GM23338 (cell line): ENCODE measurements around the gene ARMC9. TPM values are rescaled to one million over a fixed set of nuclear protein-coding genes. Genes with fewer than 3 reads are reported as not detected.

Source experiments
- ATAC-seq: fragments of 200-7000 bp; cut with Tn5 transposase; 3 replicates; pipeline ENCODE4 v1.9.1; 2020
- DNase-seq: peaks from one replicate; pipeline ENCODE4 v3.0.0-alpha.2; 2015; ENCODE audit warnings: low spot score
- H2AFZ ChIP-seq: fragments of 200-600 bp; sonication (generic); 2 replicates; pipeline ENCODE4 v1.8.0; 2016; ENCODE audit warnings: antibody characterized with exemption, mild to moderate bottlenecking, moderate library complexity
- H3F3A ChIP-seq: fragments of 200-600 bp; sonication (generic); replicated peaks from 2 replicates; pipeline ENCODE4 v1.8.0; 2017; ENCODE audit warnings: antibody characterized with exemption, mixed run types, low read depth
- H3K27ac ChIP-seq: fragments of 200-600 bp; sonication (generic); 2 replicates; pipeline ENCODE4 v1.6.1; 2016; ENCODE audit warnings: low read depth
- H3K27me3 ChIP-seq: fragments of 200-600 bp; sonication (generic); 2 replicates; pipeline ENCODE4 v1.8.0; 2016; ENCODE audit warnings: mild to moderate bottlenecking, mixed run types, moderate library complexity; ENCODE audit not compliant: insufficient read depth
- H3K36me3 ChIP-seq: fragments of 200-600 bp; sonication (generic); 2 replicates; pipeline ENCODE4 v1.8.0; 2016; ENCODE audit warnings: mild to moderate bottlenecking; ENCODE audit not compliant: insufficient read depth
- H3K4me1 ChIP-seq: fragments of 200-600 bp; sonication (generic); 2 replicates; pipeline ENCODE4 v1.8.0; 2016; ENCODE audit warnings: mild to moderate bottlenecking, moderate library complexity; ENCODE audit not compliant: insufficient read depth
- H3K4me2 ChIP-seq: fragments of 200-600 bp; sonication (generic); 2 replicates; pipeline ENCODE4 v1.7.1; 2017; ENCODE audit warnings: mixed run types
- H3K4me3 ChIP-seq: fragments of 200-600 bp; sonication (generic); 2 replicates; pipeline ENCODE4 v1.6.1; 2016; ENCODE audit warnings: mixed run types
- H3K79me2 ChIP-seq: fragments of 200-600 bp; sonication (generic); replicated peaks from 2 replicates; pipeline ENCODE4 v1.8.0; 2017; ENCODE audit warnings: mild to moderate bottlenecking; ENCODE audit not compliant: insufficient read depth
- H3K9me2 ChIP-seq: fragments of 200-600 bp; sonication (generic); 2 replicates; pipeline ENCODE4 v1.8.0; 2017; ENCODE audit not compliant: insufficient read depth
- H4K20me1 ChIP-seq: fragments of 200-600 bp; sonication (generic); replicated peaks from 2 replicates; pipeline ENCODE4 v1.8.0; 2017; ENCODE audit warnings: mild to moderate bottlenecking; ENCODE audit not compliant: insufficient read depth
- H3K27ac Mint-ChIP-seq: 2 replicates; pipeline ENCODE4 v1.8.0; 2020; ENCODE audit warnings: inconsistent platforms, mild to moderate bottlenecking, moderate library complexity, mixed read lengths
- H3K27me3 Mint-ChIP-seq: 3 replicates; pipeline ENCODE4 v1.8.0; 2022; ENCODE audit warnings: low read depth, mild to moderate bottlenecking, moderate library complexity, mixed read lengths, inconsistent platforms; ENCODE audit not compliant: insufficient read depth, poor library complexity
- H3K36me3 Mint-ChIP-seq: 3 replicates; pipeline ENCODE4 v1.8.0; 2021; ENCODE audit warnings: low read depth, mild to moderate bottlenecking, inconsistent platforms, moderate library complexity, mixed read lengths
- H3K4me1 Mint-ChIP-seq: 3 replicates; pipeline ENCODE4 v1.8.0; 2020; ENCODE audit warnings: mild to moderate bottlenecking, inconsistent platforms, mixed read lengths
- H3K4me3 Mint-ChIP-seq: 3 replicates; pipeline ENCODE4 v1.8.0; 2021; ENCODE audit warnings: moderate library complexity, mild to moderate bottlenecking, inconsistent platforms, mixed read lengths
- H3K9me3 Mint-ChIP-seq: 3 replicates; pipeline ENCODE4 v1.8.0; 2020; ENCODE audit warnings: moderate library complexity, mild to moderate bottlenecking, inconsistent platforms, mixed read lengths
- CREB1 ChIP-seq: fragments of 250-450 bp; sonication (Bioruptor Pico); IDR thresholded peaks from 2 replicates; pipeline ENCODE4 v1.5.0; 2020; ENCODE audit warnings: low read depth, mild to moderate bottlenecking, moderate library complexity
- EZH2 ChIP-seq: fragments of 200-600 bp; sonication (generic); IDR thresholded peaks from one replicate; pipeline ENCODE4 v1.8.0; 2017; ENCODE audit warnings: antibody characterized with exemption, mild to moderate bottlenecking, low read depth; ENCODE audit not compliant: unreplicated experiment
- EZH2phosphoT487 ChIP-seq: fragments of 200-600 bp; sonication (generic); IDR thresholded peaks from one replicate; pipeline ENCODE4 v1.8.1; 2018; ENCODE audit warnings: antibody characterized with exemption; ENCODE audit not compliant: unreplicated experiment
- JUNB ChIP-seq: IDR thresholded peaks from one replicate; pipeline ENCODE4 v1.6.1; 2016; ENCODE audit warnings: antibody characterized with exemption; ENCODE audit not compliant: unreplicated experiment
- NANOG ChIP-seq: IDR thresholded peaks from 2 replicates; pipeline ENCODE4 v1.6.1; 2016; ENCODE audit warnings: antibody characterized with exemption, borderline replicate concordance
- POLR2AphosphoS5 ChIP-seq: IDR thresholded peaks from 2 replicates; pipeline ENCODE4 v1.6.1; 2016; ENCODE audit warnings: antibody characterized with exemption, low read depth
- STAT1 ChIP-seq: IDR thresholded peaks from one replicate; pipeline ENCODE4 v1.6.1; 2016; ENCODE audit warnings: antibody characterized with exemption; ENCODE audit not compliant: unreplicated experiment
- ZNF114 ChIP-seq: fragments of 250-450 bp; sonication (Bioruptor Pico); IDR thresholded peaks from 2 replicates; pipeline ENCODE4 v1.5.0; 2020; ENCODE audit warnings: mild to moderate bottlenecking, moderate library complexity
- ZNF331 ChIP-seq: fragments of 250-450 bp; sonication (Bioruptor Pico); IDR thresholded peaks from 2 replicates; pipeline ENCODE4 v1.5.0; 2020; ENCODE audit warnings: low read depth, mild to moderate bottlenecking, moderate library complexity
- polyA plus RNA-seq: library from polyadenylated mRNA; unstranded; fragments of >200 nt; fragmentation: Nextera tagmentation; extraction: Ambion mirVana; gene quantifications from 2 replicates; pipeline ENCODE4 v1.2.1, GENCODE V29; 2016
- total RNA-seq: library from RNA; depleted of rRNA; stranded (reverse); fragments of >200 nt; shearing (Covaris generic); gene quantifications from 2 replicates; pipeline ENCODE4 v1.2.3, GENCODE V29; 2014
- TF ChIP-seq, protein P1 (sequence below), 2 experiments: fragments of 200-600 bp in 1 of 2; sonication (generic) in 1 of 2; conservative IDR thresholded peaks; 2 replicates each; pipeline versions ENCODE4 v1.5.1 to v1.6.1; 2016 to 2017; ENCODE audit warnings: antibody characterized with exemption in 2 of 2, low read depth in 2 of 2, mild to moderate bottlenecking in 2 of 2, moderate library complexity in 1 of 2
- TF ChIP-seq, protein P2 (sequence below): IDR thresholded peaks from one replicate; pipeline ENCODE4 v1.6.1; 2018; ENCODE audit warnings: antibody characterized with exemption; ENCODE audit not compliant: unreplicated experiment
- TF ChIP-seq, protein P3 (sequence below): fragments of 250-450 bp; sonication (Bioruptor Pico); IDR thresholded peaks from 2 replicates; pipeline ENCODE4 v1.5.0; 2020; ENCODE audit warnings: mild to moderate bottlenecking, moderate library complexity
- TF ChIP-seq, protein P4 (sequence below): IDR thresholded peaks from 2 replicates; pipeline ENCODE4 v1.6.1; 2016; ENCODE audit warnings: antibody characterized with exemption

The ARMC9 gene
- total and polyA plus RNA-seq, 2 experiments from 2014 or later = 29.2 to 56.0 TPM

DNA sequence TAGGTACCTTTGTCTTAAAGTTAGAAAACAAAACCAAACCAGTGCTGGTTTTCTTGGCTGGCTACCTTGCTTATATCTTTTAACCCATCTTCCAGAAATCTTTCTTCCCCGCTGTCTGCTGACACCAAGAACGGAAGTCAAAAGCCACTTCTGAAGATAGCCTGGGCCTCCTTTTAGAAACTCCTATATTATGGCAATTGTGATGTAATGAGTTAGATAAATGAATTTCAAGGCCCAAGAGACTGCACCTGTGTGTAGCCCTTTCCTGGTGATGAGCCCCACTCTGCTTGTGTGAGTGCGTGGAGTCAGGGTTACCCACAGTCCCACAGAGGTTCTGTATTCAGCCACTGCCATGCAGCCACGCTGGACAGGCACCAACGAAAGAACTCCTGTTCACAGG, 60.7 kb downstream of the ARMC9 start:
- no peak overlapping the region for H3K4me3 ChIP-seq
- Mint-ChIP-seq H3K27ac (no peak overlapping the region), H3K9me3 (no peaks in the 10 kb centered on the region), H3K27me3 (no peaks in the 10 kb centered on the region), H3K36me3 (peaks cover 18% of the 10 kb centered on the region), H3K4me3 (no peak overlapping the region), H3K4me1 (peaks cover 6% of the 10 kb centered on the region)
- no peak overlapping the region for H3K4me2 ChIP-seq
- DNase-seq (no peak), ATAC-seq (no peak)
- TF ChIP-seq, protein P1, sequence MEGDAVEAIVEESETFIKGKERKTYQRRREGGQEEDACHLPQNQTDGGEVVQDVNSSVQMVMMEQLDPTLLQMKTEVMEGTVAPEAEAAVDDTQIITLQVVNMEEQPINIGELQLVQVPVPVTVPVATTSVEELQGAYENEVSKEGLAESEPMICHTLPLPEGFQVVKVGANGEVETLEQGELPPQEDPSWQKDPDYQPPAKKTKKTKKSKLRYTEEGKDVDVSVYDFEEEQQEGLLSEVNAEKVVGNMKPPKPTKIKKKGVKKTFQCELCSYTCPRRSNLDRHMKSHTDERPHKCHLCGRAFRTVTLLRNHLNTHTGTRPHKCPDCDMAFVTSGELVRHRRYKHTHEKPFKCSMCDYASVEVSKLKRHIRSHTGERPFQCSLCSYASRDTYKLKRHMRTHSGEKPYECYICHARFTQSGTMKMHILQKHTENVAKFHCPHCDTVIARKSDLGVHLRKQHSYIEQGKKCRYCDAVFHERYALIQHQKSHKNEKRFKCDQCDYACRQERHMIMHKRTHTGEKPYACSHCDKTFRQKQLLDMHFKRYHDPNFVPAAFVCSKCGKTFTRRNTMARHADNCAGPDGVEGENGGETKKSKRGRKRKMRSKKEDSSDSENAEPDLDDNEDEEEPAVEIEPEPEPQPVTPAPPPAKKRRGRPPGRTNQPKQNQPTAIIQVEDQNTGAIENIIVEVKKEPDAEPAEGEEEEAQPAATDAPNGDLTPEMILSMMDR (conservative IDR thresholded peaks at IDR 0.05; ENCODE audit: low read depth in 2 of 2) = no peak
- TF ChIP-seq, protein P2, sequence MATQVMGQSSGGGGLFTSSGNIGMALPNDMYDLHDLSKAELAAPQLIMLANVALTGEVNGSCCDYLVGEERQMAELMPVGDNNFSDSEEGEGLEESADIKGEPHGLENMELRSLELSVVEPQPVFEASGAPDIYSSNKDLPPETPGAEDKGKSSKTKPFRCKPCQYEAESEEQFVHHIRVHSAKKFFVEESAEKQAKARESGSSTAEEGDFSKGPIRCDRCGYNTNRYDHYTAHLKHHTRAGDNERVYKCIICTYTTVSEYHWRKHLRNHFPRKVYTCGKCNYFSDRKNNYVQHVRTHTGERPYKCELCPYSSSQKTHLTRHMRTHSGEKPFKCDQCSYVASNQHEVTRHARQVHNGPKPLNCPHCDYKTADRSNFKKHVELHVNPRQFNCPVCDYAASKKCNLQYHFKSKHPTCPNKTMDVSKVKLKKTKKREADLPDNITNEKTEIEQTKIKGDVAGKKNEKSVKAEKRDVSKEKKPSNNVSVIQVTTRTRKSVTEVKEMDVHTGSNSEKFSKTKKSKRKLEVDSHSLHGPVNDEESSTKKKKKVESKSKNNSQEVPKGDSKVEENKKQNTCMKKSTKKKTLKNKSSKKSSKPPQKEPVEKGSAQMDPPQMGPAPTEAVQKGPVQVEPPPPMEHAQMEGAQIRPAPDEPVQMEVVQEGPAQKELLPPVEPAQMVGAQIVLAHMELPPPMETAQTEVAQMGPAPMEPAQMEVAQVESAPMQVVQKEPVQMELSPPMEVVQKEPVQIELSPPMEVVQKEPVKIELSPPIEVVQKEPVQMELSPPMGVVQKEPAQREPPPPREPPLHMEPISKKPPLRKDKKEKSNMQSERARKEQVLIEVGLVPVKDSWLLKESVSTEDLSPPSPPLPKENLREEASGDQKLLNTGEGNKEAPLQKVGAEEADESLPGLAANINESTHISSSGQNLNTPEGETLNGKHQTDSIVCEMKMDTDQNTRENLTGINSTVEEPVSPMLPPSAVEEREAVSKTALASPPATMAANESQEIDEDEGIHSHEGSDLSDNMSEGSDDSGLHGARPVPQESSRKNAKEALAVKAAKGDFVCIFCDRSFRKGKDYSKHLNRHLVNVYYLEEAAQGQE = no peak
- no peak for TF ChIP-seq JUNB
- TF ChIP-seq POLR2AphosphoS5 = no peak
- TF ChIP-seq NANOG = no peak
- no peak for TF ChIP-seq EZH2
- TF ChIP-seq, protein P3, sequence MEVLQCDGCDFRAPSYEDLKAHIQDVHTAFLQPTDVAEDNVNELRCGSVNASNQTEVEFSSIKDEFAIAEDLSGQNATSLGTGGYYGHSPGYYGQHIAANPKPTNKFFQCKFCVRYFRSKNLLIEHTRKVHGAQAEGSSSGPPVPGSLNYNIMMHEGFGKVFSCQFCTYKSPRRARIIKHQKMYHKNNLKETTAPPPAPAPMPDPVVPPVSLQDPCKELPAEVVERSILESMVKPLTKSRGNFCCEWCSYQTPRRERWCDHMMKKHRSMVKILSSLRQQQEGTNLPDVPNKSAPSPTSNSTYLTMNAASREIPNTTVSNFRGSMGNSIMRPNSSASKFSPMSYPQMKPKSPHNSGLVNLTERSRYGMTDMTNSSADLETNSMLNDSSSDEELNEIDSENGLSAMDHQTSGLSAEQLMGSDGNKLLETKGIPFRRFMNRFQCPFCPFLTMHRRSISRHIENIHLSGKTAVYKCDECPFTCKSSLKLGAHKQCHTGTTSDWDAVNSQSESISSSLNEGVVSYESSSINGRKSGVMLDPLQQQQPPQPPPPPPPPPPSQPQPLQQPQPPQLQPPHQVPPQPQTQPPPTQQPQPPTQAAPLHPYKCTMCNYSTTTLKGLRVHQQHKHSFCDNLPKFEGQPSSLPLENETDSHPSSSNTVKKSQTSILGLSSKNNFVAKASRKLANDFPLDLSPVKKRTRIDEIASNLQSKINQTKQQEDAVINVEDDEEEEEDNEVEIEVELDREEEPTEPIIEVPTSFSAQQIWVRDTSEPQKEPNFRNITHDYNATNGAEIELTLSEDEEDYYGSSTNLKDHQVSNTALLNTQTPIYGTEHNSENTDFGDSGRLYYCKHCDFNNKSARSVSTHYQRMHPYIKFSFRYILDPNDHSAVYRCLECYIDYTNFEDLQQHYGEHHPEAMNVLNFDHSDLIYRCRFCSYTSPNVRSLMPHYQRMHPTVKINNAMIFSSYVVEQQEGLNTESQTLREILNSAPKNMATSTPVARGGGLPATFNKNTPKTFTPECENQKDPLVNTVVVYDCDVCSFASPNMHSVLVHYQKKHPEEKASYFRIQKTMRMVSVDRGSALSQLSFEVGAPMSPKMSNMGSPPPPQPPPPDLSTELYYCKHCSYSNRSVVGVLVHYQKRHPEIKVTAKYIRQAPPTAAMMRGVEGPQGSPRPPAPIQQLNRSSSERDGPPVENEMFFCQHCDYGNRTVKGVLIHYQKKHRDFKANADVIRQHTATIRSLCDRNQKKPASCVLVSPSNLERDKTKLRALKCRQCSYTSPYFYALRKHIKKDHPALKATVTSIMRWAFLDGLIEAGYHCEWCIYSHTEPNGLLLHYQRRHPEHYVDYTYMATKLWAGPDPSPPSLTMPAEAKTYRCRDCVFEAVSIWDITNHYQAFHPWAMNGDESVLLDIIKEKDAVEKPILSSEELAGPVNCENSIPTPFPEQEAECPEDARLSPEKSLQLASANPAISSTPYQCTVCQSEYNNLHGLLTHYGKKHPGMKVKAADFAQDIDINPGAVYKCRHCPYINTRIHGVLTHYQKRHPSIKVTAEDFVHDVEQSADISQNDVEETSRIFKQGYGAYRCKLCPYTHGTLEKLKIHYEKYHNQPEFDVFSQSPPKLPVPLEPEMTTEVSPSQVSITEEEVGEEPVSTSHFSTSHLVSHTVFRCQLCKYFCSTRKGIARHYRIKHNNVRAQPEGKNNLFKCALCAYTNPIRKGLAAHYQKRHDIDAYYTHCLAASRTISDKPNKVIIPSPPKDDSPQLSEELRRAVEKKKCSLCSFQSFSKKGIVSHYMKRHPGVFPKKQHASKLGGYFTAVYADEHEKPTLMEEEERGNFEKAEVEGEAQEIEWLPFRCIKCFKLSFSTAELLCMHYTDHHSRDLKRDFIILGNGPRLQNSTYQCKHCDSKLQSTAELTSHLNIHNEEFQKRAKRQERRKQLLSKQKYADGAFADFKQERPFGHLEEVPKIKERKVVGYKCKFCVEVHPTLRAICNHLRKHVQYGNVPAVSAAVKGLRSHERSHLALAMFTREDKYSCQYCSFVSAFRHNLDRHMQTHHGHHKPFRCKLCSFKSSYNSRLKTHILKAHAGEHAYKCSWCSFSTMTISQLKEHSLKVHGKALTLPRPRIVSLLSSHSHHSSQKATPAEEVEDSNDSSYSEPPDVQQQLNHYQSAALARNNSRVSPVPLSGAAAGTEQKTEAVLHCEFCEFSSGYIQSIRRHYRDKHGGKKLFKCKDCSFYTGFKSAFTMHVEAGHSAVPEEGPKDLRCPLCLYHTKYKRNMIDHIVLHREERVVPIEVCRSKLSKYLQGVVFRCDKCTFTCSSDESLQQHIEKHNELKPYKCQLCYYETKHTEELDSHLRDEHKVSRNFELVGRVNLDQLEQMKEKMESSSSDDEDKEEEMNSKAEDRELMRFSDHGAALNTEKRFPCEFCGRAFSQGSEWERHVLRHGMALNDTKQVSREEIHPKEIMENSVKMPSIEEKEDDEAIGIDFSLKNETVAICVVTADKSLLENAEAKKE = no peak
- no peak for TF ChIP-seq STAT1
- TF ChIP-seq ZNF114 = no peak
- TF ChIP-seq EZH2phosphoT487 = no peak
- TF ChIP-seq ZNF331 (CRISPR knock-in tag) = no peak
- TF ChIP-seq CREB1 (CRISPR knock-in tag) = no peak
- TF ChIP-seq, protein P4, sequence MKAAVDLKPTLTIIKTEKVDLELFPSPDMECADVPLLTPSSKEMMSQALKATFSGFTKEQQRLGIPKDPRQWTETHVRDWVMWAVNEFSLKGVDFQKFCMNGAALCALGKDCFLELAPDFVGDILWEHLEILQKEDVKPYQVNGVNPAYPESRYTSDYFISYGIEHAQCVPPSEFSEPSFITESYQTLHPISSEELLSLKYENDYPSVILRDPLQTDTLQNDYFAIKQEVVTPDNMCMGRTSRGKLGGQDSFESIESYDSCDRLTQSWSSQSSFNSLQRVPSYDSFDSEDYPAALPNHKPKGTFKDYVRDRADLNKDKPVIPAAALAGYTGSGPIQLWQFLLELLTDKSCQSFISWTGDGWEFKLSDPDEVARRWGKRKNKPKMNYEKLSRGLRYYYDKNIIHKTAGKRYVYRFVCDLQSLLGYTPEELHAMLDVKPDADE = no peak
- H2AFZ ChIP-seq = no peak overlapping the region
- H3K27ac ChIP-seq = no peak overlapping the region
- H4K20me1 ChIP-seq = no peaks in the 10 kb centered on the region
- no peaks in the 10 kb centered on the region for H3K4me1 ChIP-seq
- H3K27me3 ChIP-seq = no peaks in the 10 kb centered on the region
- H3K79me2 ChIP-seq = no peaks in the 10 kb centered on the region
- H3K36me3 ChIP-seq = no peaks in the 10 kb centered on the region
- H3K9me2 ChIP-seq = no peaks in the 10 kb centered on the region
- H3F3A ChIP-seq = no peaks in the 10 kb centered on the region; the same call in 1 of the 2 replicates
